ENCODE measurements around the gene PLA2G2C.

DNA sequence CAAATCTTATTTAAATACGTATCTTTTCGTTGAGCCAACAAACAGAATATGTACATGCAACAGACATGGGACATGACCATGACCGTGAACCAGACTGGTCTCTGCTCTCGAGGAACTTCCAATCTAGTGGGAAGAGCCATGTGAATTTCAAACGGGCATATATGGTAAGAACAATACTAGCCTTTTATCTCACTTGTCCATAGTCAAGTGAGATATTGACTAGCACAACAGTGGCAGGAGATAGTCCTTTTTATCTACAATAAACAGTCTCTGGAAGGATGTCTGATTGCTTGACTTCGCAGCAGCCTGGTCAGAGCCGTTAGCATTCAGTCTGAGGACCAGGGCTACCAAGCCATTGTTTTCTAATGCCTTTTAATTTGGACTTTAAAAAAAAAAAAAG lies 12.6 kb upstream of the PLA2G2C start:
- TF ChIP-seq JUND (IDR thresholded peaks at IDR 0.05) (no peak), GABPA (IDR thresholded peaks at IDR 0.05 in 1 of 2, conservative IDR thresholded peaks at IDR 0.05 in 1 of 2) (no peak)
- TF ChIP-seq, protein P1, sequence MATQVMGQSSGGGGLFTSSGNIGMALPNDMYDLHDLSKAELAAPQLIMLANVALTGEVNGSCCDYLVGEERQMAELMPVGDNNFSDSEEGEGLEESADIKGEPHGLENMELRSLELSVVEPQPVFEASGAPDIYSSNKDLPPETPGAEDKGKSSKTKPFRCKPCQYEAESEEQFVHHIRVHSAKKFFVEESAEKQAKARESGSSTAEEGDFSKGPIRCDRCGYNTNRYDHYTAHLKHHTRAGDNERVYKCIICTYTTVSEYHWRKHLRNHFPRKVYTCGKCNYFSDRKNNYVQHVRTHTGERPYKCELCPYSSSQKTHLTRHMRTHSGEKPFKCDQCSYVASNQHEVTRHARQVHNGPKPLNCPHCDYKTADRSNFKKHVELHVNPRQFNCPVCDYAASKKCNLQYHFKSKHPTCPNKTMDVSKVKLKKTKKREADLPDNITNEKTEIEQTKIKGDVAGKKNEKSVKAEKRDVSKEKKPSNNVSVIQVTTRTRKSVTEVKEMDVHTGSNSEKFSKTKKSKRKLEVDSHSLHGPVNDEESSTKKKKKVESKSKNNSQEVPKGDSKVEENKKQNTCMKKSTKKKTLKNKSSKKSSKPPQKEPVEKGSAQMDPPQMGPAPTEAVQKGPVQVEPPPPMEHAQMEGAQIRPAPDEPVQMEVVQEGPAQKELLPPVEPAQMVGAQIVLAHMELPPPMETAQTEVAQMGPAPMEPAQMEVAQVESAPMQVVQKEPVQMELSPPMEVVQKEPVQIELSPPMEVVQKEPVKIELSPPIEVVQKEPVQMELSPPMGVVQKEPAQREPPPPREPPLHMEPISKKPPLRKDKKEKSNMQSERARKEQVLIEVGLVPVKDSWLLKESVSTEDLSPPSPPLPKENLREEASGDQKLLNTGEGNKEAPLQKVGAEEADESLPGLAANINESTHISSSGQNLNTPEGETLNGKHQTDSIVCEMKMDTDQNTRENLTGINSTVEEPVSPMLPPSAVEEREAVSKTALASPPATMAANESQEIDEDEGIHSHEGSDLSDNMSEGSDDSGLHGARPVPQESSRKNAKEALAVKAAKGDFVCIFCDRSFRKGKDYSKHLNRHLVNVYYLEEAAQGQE (IDR thresholded peaks at IDR 0.05): no peak
- TF ChIP-seq, protein P2, sequence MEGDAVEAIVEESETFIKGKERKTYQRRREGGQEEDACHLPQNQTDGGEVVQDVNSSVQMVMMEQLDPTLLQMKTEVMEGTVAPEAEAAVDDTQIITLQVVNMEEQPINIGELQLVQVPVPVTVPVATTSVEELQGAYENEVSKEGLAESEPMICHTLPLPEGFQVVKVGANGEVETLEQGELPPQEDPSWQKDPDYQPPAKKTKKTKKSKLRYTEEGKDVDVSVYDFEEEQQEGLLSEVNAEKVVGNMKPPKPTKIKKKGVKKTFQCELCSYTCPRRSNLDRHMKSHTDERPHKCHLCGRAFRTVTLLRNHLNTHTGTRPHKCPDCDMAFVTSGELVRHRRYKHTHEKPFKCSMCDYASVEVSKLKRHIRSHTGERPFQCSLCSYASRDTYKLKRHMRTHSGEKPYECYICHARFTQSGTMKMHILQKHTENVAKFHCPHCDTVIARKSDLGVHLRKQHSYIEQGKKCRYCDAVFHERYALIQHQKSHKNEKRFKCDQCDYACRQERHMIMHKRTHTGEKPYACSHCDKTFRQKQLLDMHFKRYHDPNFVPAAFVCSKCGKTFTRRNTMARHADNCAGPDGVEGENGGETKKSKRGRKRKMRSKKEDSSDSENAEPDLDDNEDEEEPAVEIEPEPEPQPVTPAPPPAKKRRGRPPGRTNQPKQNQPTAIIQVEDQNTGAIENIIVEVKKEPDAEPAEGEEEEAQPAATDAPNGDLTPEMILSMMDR (IDR thresholded peaks at IDR 0.05; ENCODE audit: low read depth, low read length, missing input control): no peak
